ENCODE data around the gene NOX5. TPM values are rescaled to one million over a fixed set of nuclear protein-coding genes. Genes with fewer than 3 reads are reported as not detected.
A peak's percentile ranks its signal among the peaks of the same experiment; 100 is the strongest.

The NOX5 gene
- total RNA-seq, 1 donor from 2014 or later, result 0.20 TPM

GRCh38 chr15:69032031-69032430 lies 17.5 kb downstream of the NOX5 start:
- peaks cover 6% of the 10 kb centered on the region for H3K27me3 Mint-ChIP-seq (ENCODE audit: low read depth)
- no peaks in the 10 kb centered on the region for H3K9me3 Mint-ChIP-seq
- TF ChIP-seq CTCF (IDR thresholded peaks at IDR 0.05; ENCODE audit: unreplicated experiment), result no peak
- H3K4me1 Mint-ChIP-seq, result no peaks in the 10 kb centered on the region
- no peak overlapping the region for H3K27ac Mint-ChIP-seq
- peak overlapping the region; percentile 62 for H3K4me3 Mint-ChIP-seq
- no peak for DNase-seq (ENCODE audit: low spot score in 2 of 2, unreplicated experiment in 2 of 2)
- H3K36me3 Mint-ChIP-seq, result no peaks in the 10 kb centered on the region

- no peak for TF ChIP-seq CTCF (IDR thresholded peaks at IDR 0.05; ENCODE audit: unreplicated experiment)
These were observed 18.3 kb downstream of the NOX5 start for GRCh38 chr15:69032703-69033373.

DNA sequence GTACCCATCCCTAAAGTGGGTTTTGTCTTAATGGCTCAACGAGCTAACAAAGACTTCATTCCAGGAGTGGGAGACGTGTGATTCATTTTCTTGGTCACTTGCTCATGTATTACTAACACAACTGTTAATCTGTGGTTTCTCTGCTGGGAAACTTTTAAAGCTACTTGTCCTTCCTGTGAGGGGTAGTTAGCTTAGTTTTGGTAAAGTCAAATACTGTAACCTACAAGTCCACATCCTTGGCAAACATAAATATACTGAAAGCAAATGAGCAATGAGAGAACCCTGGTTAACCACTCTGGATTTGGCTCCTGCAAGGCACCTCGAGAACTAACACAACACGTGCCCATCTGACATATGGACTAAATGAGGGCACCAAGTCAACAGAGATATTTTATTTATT lies 19.9 kb downstream of the NOX5 start:
- Mint-ChIP-seq H3K9me3 (no peaks in the 10 kb centered on the region), H3K4me1 (no peaks in the 10 kb centered on the region), H3K27ac (no peak overlapping the region), H3K36me3 (no peaks in the 10 kb centered on the region), H3K4me3 (no peak overlapping the region), H3K27me3 (ENCODE audit: low read depth) (peaks cover 7% of the 10 kb centered on the region)
- TF ChIP-seq CTCF (IDR thresholded peaks at IDR 0.05; ENCODE audit: unreplicated experiment), result no peak
- no peak for DNase-seq (ENCODE audit: low spot score in 2 of 2, unreplicated experiment in 2 of 2)

More at GRCh38 chr15:69032703-69033373, 18.3 kb downstream of the NOX5 start:
- H3K27me3 Mint-ChIP-seq (ENCODE audit: low read depth), result peaks cover 6% of the 10 kb centered on the region
- H3K4me1 Mint-ChIP-seq, result no peaks in the 10 kb centered on the region
- no peaks in the 10 kb centered on the region for H3K36me3 Mint-ChIP-seq
- no peak for DNase-seq (ENCODE audit: low spot score in 2 of 2, unreplicated experiment in 2 of 2)
- H3K27ac Mint-ChIP-seq, result no peak overlapping the region
- H3K4me3 Mint-ChIP-seq, result no peak overlapping the region
- H3K9me3 Mint-ChIP-seq, result no peaks in the 10 kb centered on the region

GRCh38 chr15:69035205-69035917 lies 20.9 kb downstream of the NOX5 start:
- no peak overlapping the region for H3K27ac Mint-ChIP-seq
- H3K27me3 Mint-ChIP-seq (ENCODE audit: low read depth), result peaks cover 7% of the 10 kb centered on the region
- H3K9me3 Mint-ChIP-seq, result no peaks in the 10 kb centered on the region
- no peak for DNase-seq (ENCODE audit: low spot score in 2 of 2, unreplicated experiment in 2 of 2)
- H3K36me3 Mint-ChIP-seq, result no peaks in the 10 kb centered on the region
- H3K4me3 Mint-ChIP-seq, result no peak overlapping the region
- H3K4me1 Mint-ChIP-seq, result no peaks in the 10 kb centered on the region
- TF ChIP-seq CTCF (IDR thresholded peaks at IDR 0.05; ENCODE audit: unreplicated experiment), result no peak

GRCh38 chr15:69035918-69036258 lies 21.4 kb downstream of the NOX5 start:
- TF ChIP-seq CTCF (IDR thresholded peaks at IDR 0.05; ENCODE audit: unreplicated experiment), result no peak
- H3K27ac Mint-ChIP-seq, result no peak overlapping the region
- DNase-seq (ENCODE audit: low spot score in 2 of 2, unreplicated experiment in 2 of 2), result no peak
- H3K9me3 Mint-ChIP-seq, result no peaks in the 10 kb centered on the region
- H3K36me3 Mint-ChIP-seq, result no peaks in the 10 kb centered on the region
- peaks cover 7% of the 10 kb centered on the region for H3K27me3 Mint-ChIP-seq (ENCODE audit: low read depth)
- H3K4me1 Mint-ChIP-seq, result no peaks in the 10 kb centered on the region
- no peak overlapping the region for H3K4me3 Mint-ChIP-seq

Data from mesothelial cell of epicardium (in vitro differentiated cells).